SIG-M5 treated with dmso at 0.1 percent for 504 hours (cell line): ENCODE data around the gene FBXW12.
"Not testable (repeated sequence)": the region's sequence is repeated elsewhere in the genome, so short reads cannot be mapped to it uniquely, and the experiment has no call there.

Source experiments
- DNase-seq: peaks from one replicate; lab custom pipeline; 2025; ENCODE audit not compliant: unreplicated experiment; lab: John Stamatoyannopoulos, UW

FBXW12 gene

GRCh38 chr3:48372862-48373435, 930 bp downstream of the FBXW12 start:
- DNase-seq: no peak

- no peak for DNase-seq
These were observed 15.6 kb downstream of the FBXW12 start for GRCh38 chr3:48387634-48388033.

GRCh38 chr3:48388966-48389365, 16.9 kb downstream of the FBXW12 start:
- DNase-seq: no peak

GRCh38 chr3:48394391-48394790, 22.4 kb downstream of the FBXW12 start:
- DNase-seq: no peak

GRCh38 chr3:48395714-48396113, 23.7 kb downstream of the FBXW12 start:
- no peak for DNase-seq

GRCh38 chr3:48397767-48398681, 26.0 kb downstream of the FBXW12 start:
- no peak for DNase-seq

- no peak for DNase-seq
These were observed 26.8 kb downstream of the FBXW12 start for GRCh38 chr3:48398701-48399386.

- no peak for DNase-seq
These were observed 27.6 kb downstream of the FBXW12 start for GRCh38 chr3:48399387-48400172.

- DNase-seq: peak; percentile 33
These were observed 28.9 kb downstream of the FBXW12 start for GRCh38 chr3:48400824-48401433.

- not testable (repeated sequence) for DNase-seq
These were observed 29.4 kb downstream of the FBXW12 start for GRCh38 chr3:48401434-48401901.

GRCh38 chr3:48402281-48402732, 30.3 kb downstream of the FBXW12 start:
- DNase-seq: no peak

- no peak for DNase-seq
These were observed 30.9 kb downstream of the FBXW12 start for GRCh38 chr3:48402907-48403306.

- no peak for DNase-seq
These were observed 31.8 kb downstream of the FBXW12 start for GRCh38 chr3:48403533-48404439.

GRCh38 chr3:48404440-48405342, 32.7 kb downstream of the FBXW12 start:
- DNase-seq: no peak

- DNase-seq: no peak
These were observed 33.4 kb downstream of the FBXW12 start for GRCh38 chr3:48405343-48405881.

- DNase-seq: no peak
These were observed 34.0 kb downstream of the FBXW12 start for GRCh38 chr3:48405971-48406370.

- no peak for DNase-seq
These were observed 34.7 kb downstream of the FBXW12 start for GRCh38 chr3:48406443-48407431.
